HEK293 (cell line): ENCODE data around the gene KIAA0319L.

Experiments
- ATF2 ChIP-seq: fragments of 450-650 bp; formaldehyde crosslinking; IDR thresholded peaks from 2 replicates; pipeline ENCODE4 v1.5.1; 2016; ENCODE audit warnings: missing biosample characterization, missing genetic modification characterization, low read depth
- CTCF ChIP-seq: fragments of 450-650 bp; formaldehyde crosslinking; IDR thresholded peaks from 2 replicates; pipeline ENCODE4 v1.5.1; 2016; ENCODE audit warnings: missing biosample characterization, missing genetic modification characterization
- ELK4 ChIP-seq: IDR thresholded peaks from 2 replicates; pipeline ENCODE4 v1.6.1; 2011; ENCODE audit warnings: mild to moderate bottlenecking, low read depth, low read length, borderline replicate concordance
- TCF7L2 ChIP-seq: IDR thresholded peaks from 2 replicates; pipeline ENCODE4 v1.6.1; 2011; ENCODE audit warnings: low read depth, mild to moderate bottlenecking, inconsistent platforms, low read length, moderate library complexity, borderline replicate concordance
- YY1 ChIP-seq: fragments of 450-650 bp; formaldehyde crosslinking; IDR thresholded peaks from 2 replicates; pipeline ENCODE4 v1.5.1; 2018; ENCODE audit warnings: missing biosample characterization, missing genetic modification characterization
- ZBTB8A ChIP-seq: fragments of 450-650 bp; formaldehyde crosslinking; IDR thresholded peaks from 2 replicates; pipeline ENCODE4 v1.5.1; 2016; ENCODE audit warnings: missing biosample characterization, missing genetic modification characterization
- ZFP37 ChIP-seq: fragments of 450-650 bp; formaldehyde crosslinking; IDR thresholded peaks from 2 replicates; pipeline ENCODE4 v1.5.1; 2016; ENCODE audit warnings: missing biosample characterization, missing genetic modification characterization
- ZNF121 ChIP-seq: fragments of 450-650 bp; formaldehyde crosslinking; IDR thresholded peaks from 2 replicates; pipeline ENCODE4 v1.5.1; 2016; ENCODE audit warnings: missing biosample characterization, missing genetic modification characterization
- ZNF146 ChIP-seq: fragments of 450-650 bp; formaldehyde crosslinking; IDR thresholded peaks from 2 replicates; pipeline ENCODE4 v1.5.1; 2016; ENCODE audit warnings: missing biosample characterization, missing genetic modification characterization
- ZNF274 ChIP-seq, 2 experiments: fragments of 200-500 bp in 1 of 2; fragments of 450-650 bp in 1 of 2; sonication (Bioruptor generic) in 1 of 2; formaldehyde crosslinking in 1 of 2; IDR thresholded peaks; 2 replicates each; pipeline versions ENCODE4 v1.5.1 to v1.6.1; 2014 to 2016; ENCODE audit warnings: borderline replicate concordance in 1 of 2, inconsistent platforms in 1 of 2, low read length in 1 of 2, missing biosample characterization in 1 of 2, missing genetic modification characterization in 1 of 2
- ZNF335 ChIP-seq: fragments of 450-650 bp; formaldehyde crosslinking; conservative IDR thresholded peaks from 2 replicates; pipeline ENCODE4 v1.5.1; 2016; ENCODE audit warnings: missing biosample characterization, missing genetic modification characterization
- ZNF510 ChIP-seq: fragments of 450-650 bp; formaldehyde crosslinking; IDR thresholded peaks from 2 replicates; pipeline ENCODE4 v1.5.1; 2018; ENCODE audit warnings: mild to moderate bottlenecking, missing genetic modification characterization, missing biosample characterization; ENCODE audit not compliant: insufficient replicate concordance
- ZSCAN23 ChIP-seq: fragments of 450-650 bp; formaldehyde crosslinking; IDR thresholded peaks from 2 replicates; pipeline ENCODE4 v1.5.1; 2016; ENCODE audit warnings: missing biosample characterization, missing genetic modification characterization

GRCh38 chr1:35444519-35444774, 112.8 kb downstream of the KIAA0319L start:
- TF ChIP-seq CTCF, result no peak
- TF ChIP-seq ZNF274 (IDR thresholded peaks at IDR 0.05; ENCODE audit: low read length), result no peak
- TF ChIP-seq ZNF274 (tag by site-specific recombination; IDR thresholded peaks at IDR 0.05; ENCODE audit: borderline replicate concordance), result no peak
- no peak for TF ChIP-seq ZBTB8A (tag by site-specific recombination)
- no peak for TF ChIP-seq ZFP37 (tag by site-specific recombination)
- no peak for TF ChIP-seq ZNF510 (tag by site-specific recombination)
- no peak for TF ChIP-seq YY1
- no peak for TF ChIP-seq ZNF335
- TF ChIP-seq ZSCAN23 (tag by site-specific recombination), result no peak
- TF ChIP-seq ZNF121, result no peak
- TF ChIP-seq ZNF146, result no peak
- no peak for TF ChIP-seq ELK4
- no peak for TF ChIP-seq TCF7L2
- no peak for TF ChIP-seq ATF2
